Measurements from ENCODE around the gene ADAMTSL5.

ADAMTSL5 gene

GRCh38 chr19:1511318-1512317, 1.2 kb downstream of the ADAMTSL5 start:
- Mint-ChIP-seq H3K27ac (no peak overlapping the region), H3K4me1 (ENCODE audit: low read depth) (peaks cover 19% of the 10 kb centered on the region), H3K27me3 (peaks cover 74% of the 10 kb centered on the region), H3K9me3 (no peaks in the 10 kb centered on the region), H3K4me3 (no peak overlapping the region), H3K36me3 (ENCODE audit: low read depth) (no peaks in the 10 kb centered on the region)
- intact Hi-C loops (cut with micrococcal nuclease): loop anchor here (5.0 kb wide), 1 partner anchor 39 kb away; no protein-coding TSS in a partner anchor

GRCh38 chr19:1510807-1511206, 2.0 kb downstream of the ADAMTSL5 start:
- Mint-ChIP-seq H3K4me1 (ENCODE audit: low read depth) (peaks cover 19% of the 10 kb centered on the region), H3K27me3 (peaks cover 74% of the 10 kb centered on the region), H3K36me3 (ENCODE audit: low read depth) (no peaks in the 10 kb centered on the region), H3K27ac (no peak overlapping the region), H3K9me3 (no peaks in the 10 kb centered on the region), H3K4me3 (no peak overlapping the region)
- intact Hi-C loops (cut with micrococcal nuclease): loop anchor here (5.0 kb wide), 1 partner anchor 39 kb away; no protein-coding TSS in a partner anchor

GRCh38 chr19:1510442-1510806, 2.4 kb downstream of the ADAMTSL5 start:
- peaks cover 22% of the 10 kb centered on the region for H3K4me1 Mint-ChIP-seq (ENCODE audit: low read depth)
- peaks cover 76% of the 10 kb centered on the region for H3K27me3 Mint-ChIP-seq
- H3K4me3 Mint-ChIP-seq: no peak overlapping the region
- intact Hi-C loops (cut with micrococcal nuclease): loop anchor here (5.0 kb wide), 1 partner anchor 38 kb away; no protein-coding TSS in a partner anchor
- no peaks in the 10 kb centered on the region for H3K36me3 Mint-ChIP-seq (ENCODE audit: low read depth)
- no peak overlapping the region for H3K27ac Mint-ChIP-seq
- H3K9me3 Mint-ChIP-seq: no peaks in the 10 kb centered on the region

GRCh38 chr19:1509602-1510441, 3.0 kb downstream of the ADAMTSL5 start:
- Mint-ChIP-seq H3K4me3 (no peak overlapping the region), H3K4me1 (ENCODE audit: low read depth) (peaks cover 24% of the 10 kb centered on the region), H3K27me3 (peaks cover 76% of the 10 kb centered on the region), H3K27ac (no peak overlapping the region), H3K36me3 (ENCODE audit: low read depth) (no peaks in the 10 kb centered on the region), H3K9me3 (no peaks in the 10 kb centered on the region)
- intact Hi-C loops (cut with micrococcal nuclease): loop anchor here (5.0 kb wide), 1 partner anchor 38 kb away; no protein-coding TSS in a partner anchor

- intact Hi-C loops (cut with micrococcal nuclease): no loop called here
- H3K27ac Mint-ChIP-seq: peak overlapping the region; percentile 85
- peaks cover 24% of the 10 kb centered on the region for H3K4me1 Mint-ChIP-seq (ENCODE audit: low read depth)
- peak overlapping the region; percentile 80 for H3K4me3 Mint-ChIP-seq
- H3K27me3 Mint-ChIP-seq: peaks cover 77% of the 10 kb centered on the region
- H3K9me3 Mint-ChIP-seq: no peaks in the 10 kb centered on the region
- no peaks in the 10 kb centered on the region for H3K36me3 Mint-ChIP-seq (ENCODE audit: low read depth)
Observed at GRCh38 chr19:1508507-1508856, 4.3 kb downstream of the ADAMTSL5 start.

GRCh38 chr19:1507763-1508506, 4.9 kb downstream of the ADAMTSL5 start:
- Mint-ChIP-seq H3K36me3 (ENCODE audit: low read depth) (no peaks in the 10 kb centered on the region), H3K27ac (peak overlapping the region; percentile 85), H3K4me3 (peak overlapping the region; percentile 80), H3K9me3 (no peaks in the 10 kb centered on the region), H3K4me1 (ENCODE audit: low read depth) (peaks cover 24% of the 10 kb centered on the region), H3K27me3 (peaks cover 82% of the 10 kb centered on the region)
- intact Hi-C loops (cut with micrococcal nuclease): no loop called here

GRCh38 chr19:1507192-1507660, 5.6 kb downstream of the ADAMTSL5 start:
- H3K4me1 Mint-ChIP-seq (ENCODE audit: low read depth): peaks cover 18% of the 10 kb centered on the region
- H3K4me3 Mint-ChIP-seq: no peak overlapping the region
- H3K27ac Mint-ChIP-seq: peak overlapping the region; percentile 85
- no peaks in the 10 kb centered on the region for H3K9me3 Mint-ChIP-seq
- H3K36me3 Mint-ChIP-seq (ENCODE audit: low read depth): no peaks in the 10 kb centered on the region
- intact Hi-C loops (cut with micrococcal nuclease): no loop called here
- H3K27me3 Mint-ChIP-seq: peaks cover 83% of the 10 kb centered on the region

GRCh38 chr19:1505991-1506881, 6.6 kb downstream of the ADAMTSL5 start:
- Mint-ChIP-seq H3K4me1 (ENCODE audit: low read depth) (peaks cover 17% of the 10 kb centered on the region), H3K27me3 (peaks cover 78% of the 10 kb centered on the region), H3K9me3 (no peaks in the 10 kb centered on the region), H3K36me3 (ENCODE audit: low read depth) (no peaks in the 10 kb centered on the region), H3K27ac (no peak overlapping the region), H3K4me3 (no peak overlapping the region)
- intact Hi-C loops (cut with micrococcal nuclease): no loop called here

- Mint-ChIP-seq H3K27ac (no peak overlapping the region), H3K36me3 (ENCODE audit: low read depth) (no peaks in the 10 kb centered on the region), H3K4me3 (no peak overlapping the region), H3K4me1 (ENCODE audit: low read depth) (peaks cover 17% of the 10 kb centered on the region), H3K27me3 (peaks cover 71% of the 10 kb centered on the region), H3K9me3 (no peaks in the 10 kb centered on the region)
- intact Hi-C loops (cut with micrococcal nuclease): no loop called here
Observed at GRCh38 chr19:1505012-1505411, 7.8 kb downstream of the ADAMTSL5 start.

GRCh38 chr19:1503925-1504773, 8.7 kb downstream of the ADAMTSL5 start:
- intact Hi-C loops (cut with micrococcal nuclease): no loop called here

GRCh38 chr19:1503089-1503924, 9.5 kb downstream of the ADAMTSL5 start:
- Mint-ChIP-seq H3K4me1 (ENCODE audit: low read depth) (peaks cover 13% of the 10 kb centered on the region), H3K4me3 (no peak overlapping the region), H3K36me3 (ENCODE audit: low read depth) (no peaks in the 10 kb centered on the region), H3K9me3 (no peaks in the 10 kb centered on the region), H3K27ac (no peak overlapping the region), H3K27me3 (peaks cover 59% of the 10 kb centered on the region)
- intact Hi-C loops (cut with micrococcal nuclease): no loop called here

More at GRCh38 chr19:1503925-1504773, 8.7 kb downstream of the ADAMTSL5 start:
- H3K36me3 Mint-ChIP-seq (ENCODE audit: low read depth): no peaks in the 10 kb centered on the region
- H3K4me1 Mint-ChIP-seq (ENCODE audit: low read depth): peaks cover 17% of the 10 kb centered on the region
- no peak overlapping the region for H3K27ac Mint-ChIP-seq
- no peaks in the 10 kb centered on the region for H3K9me3 Mint-ChIP-seq
- H3K4me3 Mint-ChIP-seq: no peak overlapping the region
- peaks cover 66% of the 10 kb centered on the region for H3K27me3 Mint-ChIP-seq

Measured in dendritic cell treated with granulocyte-macrophage colony-stimulating factor and Interleukin-4, amounts not matched to agents 40 ng/mL and 50 ng/mL, for 4 days (primary cell).